Posterior vena cava (tissue), 2 donors: ENCODE measurements around the gene KCNIP4. TPM values are rescaled to one million over a fixed set of nuclear protein-coding genes. Genes with fewer than 3 reads are reported as not detected.

ENCODE experiments used
- DNase-seq: peaks from one replicate; pipeline ENCODE4 v3.0.0-alpha.2; 2020; ENCODE audit warnings: low spot score
- intact Hi-C, 2 donors: fragments of 100-400 bp; cut with DNase I; formaldehyde crosslinking; loops; one replicate each; pipeline versions ENCODE4 v1.14.1 to v1.14.2; 2022 to 2023
- total RNA-seq, 2 donors: library from RNA; stranded (reverse); fragmentation: NEBNext Ultra II Directional; extraction: Animal tissue kit (Norgen Biotek cat#: 25700); gene quantifications; one replicate each; pipeline ENCODE4 v1.2.1, GENCODE V29; 2021
- donor health status: DM: yes; HTN: yes; CAD: no.
- donor health status: DM: yes; HTN: yes; CAD: no.

The KCNIP4 gene
- total RNA-seq, 2 donors from 2014 or later: 0.60 TPM; not detected in 1

DNA sequence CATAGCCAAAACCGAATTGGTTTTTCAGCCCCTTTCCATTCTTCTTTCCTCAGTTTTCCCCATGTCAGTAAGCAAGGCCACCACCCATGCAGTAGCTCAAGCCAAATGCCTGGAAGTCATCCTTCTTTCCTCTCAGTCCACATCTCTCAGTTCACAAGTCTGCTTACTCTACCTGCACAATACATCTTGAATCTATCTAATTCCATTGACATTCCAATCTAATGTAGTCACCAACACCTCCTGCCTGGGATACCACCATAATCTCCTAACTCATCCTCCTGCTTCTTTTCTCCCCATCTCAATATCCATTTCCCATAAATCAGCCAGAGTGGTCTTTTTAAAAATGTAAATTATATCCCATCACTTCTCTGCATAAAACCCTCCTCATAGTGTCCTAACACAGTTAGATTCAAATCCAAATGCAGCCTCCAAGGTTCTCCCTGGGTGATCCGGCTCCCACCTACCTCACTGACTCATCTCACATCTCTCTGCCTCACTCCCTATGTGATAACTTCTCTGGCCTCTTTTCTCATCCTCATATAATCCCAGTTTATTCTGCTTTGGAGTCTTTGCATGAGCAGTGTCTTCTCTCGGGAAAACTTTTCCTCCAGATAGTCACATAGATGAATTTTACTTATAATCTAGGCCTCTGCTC lies 26.9 kb downstream of the KCNIP4 start:
- intact Hi-C loops: no loop called here
- DNase-seq: no peak

DNA sequence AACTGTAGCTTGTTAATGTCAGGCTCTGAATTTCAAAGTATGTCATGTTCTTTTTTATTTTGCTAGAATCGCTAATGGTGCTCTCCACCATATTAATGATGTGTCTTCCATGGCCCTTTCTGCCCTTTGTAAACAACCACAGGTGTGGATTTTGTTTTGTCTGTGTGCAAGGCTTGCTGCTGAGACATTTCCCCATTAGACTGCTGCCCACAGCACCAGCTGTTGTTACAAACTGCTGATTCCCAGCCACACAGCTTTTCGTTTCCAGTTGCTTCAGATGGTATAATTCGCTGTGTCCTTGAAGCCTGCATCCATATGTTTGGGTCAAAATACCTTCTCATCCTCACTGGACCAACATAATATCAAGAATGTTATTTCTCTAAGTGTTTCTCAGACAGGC lies 32.8 kb downstream of the KCNIP4 start:
- intact Hi-C loops: no loop called here
- DNase-seq: no peak

DNA sequence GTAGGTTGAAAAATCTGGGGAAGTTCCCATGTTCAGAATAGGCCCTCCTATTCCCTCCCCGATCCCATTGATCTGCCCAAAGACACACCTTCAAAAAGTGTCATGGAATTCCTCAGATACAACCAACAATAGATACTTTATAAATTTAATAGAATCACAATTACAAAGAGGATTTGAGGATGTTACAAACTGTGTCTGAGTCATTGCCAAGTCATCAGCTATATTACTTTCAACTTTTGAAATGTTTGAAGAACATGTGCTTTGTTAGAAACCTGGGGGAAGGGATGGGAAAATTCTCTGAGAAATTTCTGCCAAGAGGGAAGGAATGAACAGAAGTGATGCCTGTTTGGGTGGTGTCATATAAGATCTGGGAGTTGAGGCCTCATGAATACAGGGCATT lies 46.7 kb downstream of the KCNIP4 start:
- intact Hi-C loops: no loop called here
- DNase-seq: no peak

DNA sequence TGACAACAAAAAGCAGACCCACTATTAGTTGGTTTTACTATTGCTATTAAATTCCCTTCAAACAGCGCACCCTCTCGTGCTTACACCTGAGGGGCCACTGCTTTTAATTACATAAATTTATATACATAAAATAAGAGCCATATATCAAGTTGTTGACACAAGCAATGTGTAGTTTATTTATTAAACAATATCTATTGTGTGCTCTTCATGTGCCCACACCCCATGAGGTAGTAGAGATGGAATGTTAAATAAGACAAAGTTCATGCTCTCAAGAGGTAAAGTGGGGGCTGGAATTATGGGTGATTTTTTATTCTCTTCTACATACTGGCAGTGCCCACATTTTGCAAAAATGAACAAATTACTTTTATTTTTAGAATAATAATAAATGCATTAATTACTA lies 47.3 kb downstream of the KCNIP4 start:
- DNase-seq: no peak
- intact Hi-C loops: no loop called here

DNA sequence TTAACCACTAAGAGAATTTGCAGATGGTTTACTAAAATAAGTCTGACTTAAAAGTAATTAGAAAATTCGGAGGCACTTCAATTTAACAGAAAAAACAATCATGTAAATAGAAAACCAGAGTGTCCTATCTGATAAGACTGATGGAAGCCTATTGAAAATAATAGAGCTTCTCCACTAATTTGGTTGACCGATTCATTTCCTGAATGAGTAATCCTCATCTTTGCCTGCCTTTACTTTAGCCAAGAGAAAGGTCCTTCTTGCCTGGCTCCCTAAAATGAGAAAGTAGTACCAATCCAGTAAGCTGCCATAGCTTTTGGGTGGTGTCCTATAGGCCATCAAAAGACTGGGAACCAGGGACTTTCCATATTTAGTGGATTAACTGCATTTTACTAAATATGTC lies 48.4 kb downstream of the KCNIP4 start:
- intact Hi-C loops: no loop called here
- DNase-seq: no peak

DNA sequence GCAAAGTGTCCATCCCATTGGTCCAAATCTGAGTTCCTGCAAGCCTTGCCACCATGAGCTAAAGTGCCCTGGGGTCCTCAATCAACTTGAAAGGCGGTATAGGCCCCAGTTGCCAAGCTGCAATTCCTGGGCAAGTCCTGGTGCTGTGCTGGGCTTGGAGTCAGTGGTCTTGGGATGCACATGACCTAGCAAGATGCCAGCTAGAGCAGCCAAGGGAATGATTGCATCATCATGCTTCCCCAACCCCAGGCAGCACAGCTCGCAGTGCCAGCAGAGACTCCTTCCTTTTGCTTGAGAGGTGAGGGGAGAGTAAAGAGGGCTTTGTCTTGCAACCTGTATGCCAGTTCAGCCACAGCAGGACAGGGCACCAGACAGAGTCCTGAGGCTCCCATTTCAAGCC lies 50.5 kb downstream of the KCNIP4 start:
- no peak for DNase-seq
- intact Hi-C loops: no loop called here

DNA sequence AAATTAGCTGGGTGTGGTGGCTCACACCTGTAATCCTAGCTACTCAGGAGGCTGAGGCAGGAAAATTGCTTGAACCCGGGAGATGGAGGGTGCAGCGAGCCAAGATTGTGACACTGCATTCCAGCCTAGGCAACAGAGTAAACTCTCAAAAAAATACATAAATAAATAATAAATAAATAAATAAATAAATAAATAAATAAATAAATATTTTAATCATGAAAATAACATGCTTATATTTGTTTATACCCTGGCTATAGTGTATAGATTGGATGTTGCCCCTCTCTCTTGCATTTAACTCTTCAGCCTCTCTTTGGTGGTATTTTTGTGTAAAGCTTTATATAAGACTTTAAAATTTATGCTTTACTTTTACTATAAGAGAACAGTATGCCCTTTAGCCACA lies 51.8 kb downstream of the KCNIP4 start:
- intact Hi-C loops: no loop called here
- DNase-seq: no peak

DNA sequence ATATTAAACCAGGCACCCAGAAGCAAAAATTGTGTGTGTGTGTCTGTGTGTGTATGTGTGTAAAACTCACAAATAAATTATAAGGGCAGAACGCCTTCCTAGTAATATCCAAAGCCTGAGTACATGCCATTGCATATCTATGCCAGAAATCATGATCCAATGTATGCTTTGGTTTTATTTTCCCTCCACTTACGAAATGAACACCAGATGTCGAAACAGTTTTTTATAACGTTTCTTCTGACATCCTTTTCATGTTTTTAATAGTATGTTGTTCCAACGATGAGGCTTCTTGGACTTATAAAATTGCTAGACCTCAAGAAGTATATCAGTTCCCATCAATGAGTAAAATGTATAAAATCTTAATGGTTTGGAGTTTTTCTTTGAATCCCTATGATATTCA lies 55.4 kb downstream of the KCNIP4 start:
- no peak for DNase-seq
- intact Hi-C loops: no loop called here

DNA sequence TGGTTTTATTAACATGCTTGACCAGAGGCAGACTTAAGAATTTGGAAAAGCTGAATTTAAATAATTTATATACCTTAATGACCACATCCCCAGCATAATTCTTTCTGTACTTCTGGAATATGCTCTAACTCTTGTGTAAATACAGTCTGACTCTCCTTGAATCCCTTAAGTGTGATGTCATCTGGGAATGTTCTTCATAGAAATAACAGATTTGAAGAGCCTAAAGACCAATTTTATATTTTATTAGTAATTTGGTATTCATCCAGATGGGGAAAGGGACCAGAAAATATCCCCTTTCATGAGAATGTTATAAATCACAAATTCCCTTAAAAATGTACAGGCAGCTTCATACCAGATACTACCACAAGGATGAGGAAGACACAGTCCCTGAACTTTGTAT lies 58.3 kb downstream of the KCNIP4 start:
- intact Hi-C loops: no loop called here
- no peak for DNase-seq

DNA sequence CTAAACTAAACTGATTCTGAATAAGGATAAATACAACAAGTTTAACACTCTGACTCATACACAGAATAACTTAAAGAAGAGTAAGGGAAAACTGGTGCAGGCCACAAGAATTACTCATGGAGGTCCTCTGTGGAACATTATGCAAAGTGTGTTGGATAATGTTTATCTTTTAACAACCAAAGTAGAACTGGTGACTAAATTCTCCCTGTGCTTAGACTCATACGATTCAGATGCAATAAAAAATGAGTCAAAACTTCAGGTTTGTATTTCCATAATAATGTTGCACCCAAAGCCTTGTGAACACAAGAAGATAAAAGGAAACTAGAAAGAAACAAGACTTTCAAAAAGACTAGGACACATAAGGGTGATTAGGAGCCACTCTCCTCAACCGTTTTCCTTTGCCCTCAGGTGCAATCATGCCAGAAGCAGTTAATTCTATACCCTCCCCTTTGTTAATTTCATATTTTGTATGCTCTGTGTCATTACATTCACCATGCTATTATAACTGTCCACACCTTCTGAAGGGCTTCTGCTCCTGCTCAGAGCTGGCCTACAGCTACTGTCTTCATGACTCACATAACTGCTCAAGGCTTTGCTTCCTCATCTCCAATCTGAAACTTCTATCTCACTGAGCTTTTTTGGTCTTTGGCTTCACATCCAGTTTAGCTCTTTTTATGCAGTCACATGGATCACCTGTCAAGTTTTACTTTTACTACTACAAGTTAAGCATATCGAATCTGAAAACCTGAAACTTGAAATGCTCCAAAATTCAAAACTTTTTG lies 60.2 kb downstream of the KCNIP4 start:
- intact Hi-C loops: no loop called here

DNA sequence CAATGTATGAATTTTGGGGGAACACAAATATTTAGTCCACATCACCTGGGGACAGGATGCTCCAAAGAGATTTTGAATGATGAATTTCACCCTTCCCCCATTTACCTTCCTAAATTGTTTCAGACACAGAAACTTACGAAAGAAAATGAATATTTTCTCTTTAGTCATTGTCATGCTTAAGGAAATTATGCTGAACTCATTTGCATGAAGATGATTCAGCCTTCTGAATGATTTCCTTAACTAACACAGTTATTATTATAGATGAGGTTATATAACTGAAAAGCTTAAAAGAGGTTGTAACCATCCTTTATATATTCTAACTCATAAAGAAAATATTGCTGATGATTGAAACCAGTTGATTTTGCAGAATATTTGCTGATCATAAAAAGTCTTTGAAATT lies 61.1 kb downstream of the KCNIP4 start:
- intact Hi-C loops: no loop called here
- no peak for DNase-seq

More for the DNA sequence above, 60.2 kb downstream of the KCNIP4 start:
- no peak for DNase-seq

DNA sequence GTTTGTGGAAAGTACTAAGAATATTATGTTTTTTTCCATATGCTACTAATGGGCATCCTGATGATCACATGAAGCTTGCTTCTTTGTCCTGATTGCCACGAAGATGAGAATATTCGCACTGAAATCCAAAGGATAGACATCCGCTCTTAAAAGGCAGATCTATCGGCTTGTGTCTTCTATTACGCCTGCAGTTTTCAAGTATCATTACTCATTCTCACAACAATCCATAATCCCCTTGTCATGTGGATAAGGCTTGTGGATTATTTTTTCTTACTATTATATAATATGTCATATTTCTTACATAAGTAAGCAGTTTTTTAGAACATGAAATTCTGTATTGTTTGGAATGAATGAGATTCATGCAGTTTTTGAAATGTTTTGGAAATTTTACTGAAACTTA lies 62.8 kb downstream of the KCNIP4 start:
- DNase-seq: no peak
- intact Hi-C loops: no loop called here

DNA sequence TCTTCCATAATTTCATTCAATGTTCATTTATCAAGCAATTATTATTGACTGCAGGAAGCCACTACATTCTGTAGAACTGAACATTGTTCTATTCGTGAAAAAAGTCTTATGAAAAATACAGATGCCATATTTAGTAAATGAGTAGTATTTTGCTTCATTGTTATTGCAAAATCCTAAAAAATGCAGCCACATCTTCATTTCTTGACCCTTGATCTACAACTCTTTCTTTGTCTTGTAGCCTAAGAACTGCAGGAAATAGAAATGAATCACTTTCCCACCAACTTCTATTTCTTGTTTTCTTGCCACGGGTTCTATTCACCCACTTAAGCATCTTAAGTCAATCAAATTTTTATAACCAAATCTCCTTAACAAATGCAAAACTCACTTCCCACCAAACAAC lies 63.3 kb downstream of the KCNIP4 start:
- intact Hi-C loops: no loop called here
- no peak for DNase-seq

DNA sequence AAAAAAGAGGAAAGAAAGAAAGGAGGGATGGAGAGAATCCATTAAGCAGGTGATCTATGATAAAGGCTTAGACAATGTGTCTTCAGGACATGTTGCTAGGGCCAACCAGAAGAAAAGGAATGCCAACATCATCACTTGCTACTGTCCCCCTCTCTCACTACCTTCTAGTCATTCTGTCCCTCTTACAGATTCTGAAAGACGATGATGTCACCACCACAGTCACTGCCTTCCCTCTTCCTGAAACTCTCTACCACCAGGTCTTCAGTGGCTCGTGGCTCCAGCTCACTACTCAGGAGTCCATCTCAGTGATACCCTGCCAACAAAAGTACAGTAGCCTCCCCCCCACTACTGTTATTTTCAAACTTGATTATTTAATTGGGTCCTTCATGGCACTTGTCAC lies 64.0 kb downstream of the KCNIP4 start:
- no peak for DNase-seq
- intact Hi-C loops: no loop called here

DNA sequence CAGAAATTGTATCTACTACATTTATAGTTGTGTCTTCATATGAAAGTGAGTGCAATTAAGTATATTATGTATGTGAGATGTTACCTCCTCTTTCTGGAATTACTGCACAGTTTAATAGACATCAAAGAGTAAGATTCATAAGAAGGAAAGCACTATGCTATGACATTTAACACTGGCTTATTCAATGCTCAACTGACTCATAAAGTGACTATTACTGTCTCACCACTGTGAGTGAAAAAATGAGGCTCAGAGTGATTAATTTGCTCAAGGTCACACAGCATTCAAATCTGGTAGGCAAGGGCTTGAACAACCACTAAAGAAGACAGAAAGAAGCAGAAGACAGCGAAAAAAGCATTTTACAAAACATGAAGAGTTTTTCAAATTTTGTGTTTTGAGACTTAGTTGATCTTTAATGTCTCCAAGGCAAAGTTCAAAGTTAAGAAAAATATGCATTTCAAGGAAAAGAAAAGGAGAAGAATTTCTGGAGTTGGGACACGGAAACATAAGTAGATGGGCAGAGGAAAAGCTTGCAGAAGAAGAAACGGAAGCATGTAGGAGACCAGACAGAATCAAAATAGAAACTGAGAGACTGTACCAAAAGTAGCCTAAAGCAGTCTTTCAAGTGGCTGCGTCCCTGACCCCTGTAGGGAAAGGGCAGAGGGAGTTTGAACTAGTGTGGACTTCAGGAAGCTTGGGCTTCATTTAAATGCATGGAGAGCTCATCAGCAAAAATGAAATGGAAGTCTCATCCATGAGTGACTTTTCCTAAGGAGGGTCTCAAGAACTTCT lies 66.3 kb downstream of the KCNIP4 start:
- no peak for DNase-seq
- intact Hi-C loops: no loop called here

DNA sequence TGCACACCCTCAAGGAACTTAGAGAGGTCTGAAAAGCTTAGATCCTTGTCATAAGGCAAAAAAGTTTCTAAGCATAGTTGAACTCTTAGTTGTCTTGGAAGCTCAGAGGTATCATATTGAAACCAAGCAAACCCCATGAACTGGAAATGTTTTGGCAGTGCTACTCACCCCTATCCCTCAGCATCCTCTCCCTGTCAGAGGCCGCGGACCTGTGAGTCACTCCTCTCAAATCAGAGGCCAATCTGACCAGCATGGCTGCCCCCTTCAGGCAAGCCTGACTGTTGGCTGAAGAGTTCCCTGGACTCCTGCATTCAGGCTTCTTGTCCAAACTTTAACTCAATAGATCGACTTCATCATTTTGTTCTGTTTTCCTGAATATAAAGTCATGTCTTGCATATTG lies 69.4 kb downstream of the KCNIP4 start:
- no peak for DNase-seq
- intact Hi-C loops: no loop called here

DNA sequence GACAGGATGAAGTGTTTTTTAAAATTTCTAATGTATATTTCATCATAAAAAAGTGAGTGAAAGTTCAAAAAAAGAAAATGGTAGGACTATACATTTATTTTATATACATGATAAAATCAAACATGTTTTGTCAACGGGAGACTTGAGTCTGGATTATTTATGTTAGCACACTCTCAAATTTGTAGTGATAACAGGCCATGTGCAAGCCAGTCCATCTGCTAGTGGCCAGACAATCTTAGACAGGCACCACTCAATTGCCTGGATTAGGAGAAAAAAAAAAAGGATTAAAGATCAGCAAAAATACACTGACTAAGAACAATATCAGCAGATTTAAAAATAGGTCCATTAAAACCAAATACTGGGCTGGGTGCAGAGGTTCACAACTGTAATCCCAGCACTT lies 71.9 kb downstream of the KCNIP4 start:
- no peak for DNase-seq
- intact Hi-C loops: no loop called here

DNA sequence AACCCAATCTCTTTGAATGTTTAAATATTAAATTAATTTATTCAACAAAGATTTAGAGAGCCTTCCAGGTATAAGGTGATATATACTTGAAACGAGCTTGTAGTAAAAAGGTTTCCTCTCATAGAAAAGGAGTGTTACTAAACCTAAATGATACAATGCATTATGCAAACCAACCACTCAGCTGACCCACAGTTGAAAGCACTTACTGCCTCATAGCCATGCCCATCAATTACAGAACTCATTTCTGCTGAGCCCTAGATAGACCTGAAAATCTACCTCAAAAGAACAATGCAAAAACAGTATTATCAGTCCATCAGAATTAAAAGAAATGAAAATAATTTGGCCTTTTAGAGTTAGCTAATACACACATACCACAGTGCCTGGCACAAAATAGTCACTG lies 75.4 kb downstream of the KCNIP4 start:
- intact Hi-C loops: no loop called here
- DNase-seq: no peak

DNA sequence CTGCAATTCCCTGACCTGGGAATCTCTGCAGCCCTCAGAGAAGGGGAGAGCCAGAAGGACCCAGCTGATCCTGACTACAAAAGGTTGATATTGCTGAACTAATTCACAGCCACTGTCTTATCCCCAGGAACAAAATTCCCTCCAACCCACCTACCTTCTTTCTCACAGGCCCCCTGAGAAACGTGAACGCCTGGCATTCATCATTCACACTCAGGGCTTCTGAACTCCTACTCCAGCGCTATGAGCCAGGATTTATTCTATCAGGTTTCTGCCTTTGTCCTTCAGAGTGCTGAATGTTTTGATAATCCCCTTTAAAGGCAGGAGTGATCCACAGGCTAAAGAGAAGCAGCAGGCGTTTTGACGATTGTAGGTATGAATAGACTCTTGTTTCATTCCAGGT lies 76.5 kb downstream of the KCNIP4 start:
- intact Hi-C loops: no loop called here
- no peak for DNase-seq

DNA sequence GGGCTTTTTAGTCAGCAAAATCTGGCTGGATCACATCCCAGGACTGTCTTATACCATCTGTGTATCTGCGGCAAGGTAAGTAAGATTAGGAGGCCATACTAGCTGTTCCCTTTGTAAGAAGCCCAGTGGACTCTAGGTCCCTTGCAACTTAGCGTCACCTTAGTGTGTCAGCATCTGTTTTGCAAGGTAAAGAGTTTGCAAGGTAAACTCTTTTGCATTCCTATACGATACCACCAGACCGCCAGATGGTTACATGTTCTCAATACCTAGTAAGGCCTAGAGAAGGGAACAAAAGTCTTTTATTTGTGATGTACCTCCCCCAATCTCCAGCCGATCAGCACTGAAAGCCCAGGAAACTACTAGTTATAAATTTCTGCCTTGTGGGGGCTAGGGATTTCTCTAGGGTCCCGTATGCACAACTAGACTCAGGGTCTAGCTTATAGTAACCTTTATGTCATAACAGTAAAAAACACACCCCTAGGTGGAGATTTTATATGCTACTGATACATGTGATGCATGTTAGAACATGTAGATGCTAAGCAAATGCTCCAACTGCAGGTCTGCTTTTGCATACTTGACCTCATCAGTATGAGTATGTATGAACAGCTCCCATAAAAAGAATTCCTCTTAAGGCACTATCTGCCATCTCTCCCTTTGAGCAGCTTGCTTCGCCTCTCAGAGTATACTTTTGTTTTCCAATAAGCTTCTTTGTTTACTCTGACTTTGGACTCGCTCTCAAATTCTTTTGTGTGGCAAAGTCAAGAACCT lies 78.4 kb downstream of the KCNIP4 start:
- DNase-seq: no peak
- intact Hi-C loops: no loop called here
